ENCODE measurements around the gene NUDT14.

- no peak for TF ChIP-seq CTCF (IDR thresholded peaks at IDR 0.05; ENCODE audit: low read depth, low read length)
- no peak for TF ChIP-seq POLR2A (IDR thresholded peaks at IDR 0.05; ENCODE audit: extremely low read depth, insufficient read length)
- TF ChIP-seq MAX (IDR thresholded peaks at IDR 0.05; ENCODE audit: low read depth, low read length): no peak
- TF ChIP-seq MYC (IDR thresholded peaks at IDR 0.05; ENCODE audit: low read depth, low read length): no peak
Observed at GRCh38 chr14:105227346-105227745, 46.2 kb upstream of the NUDT14 start.

Data from NB4 (cell line).